GM18951 (cell line): Measurements from ENCODE around the gene RGPD8.
"Not testable (repeated sequence)": the region's sequence is repeated elsewhere in the genome, so short reads cannot be mapped to it uniquely, and the experiment has no call there.

Experiments used
- POLR2A ChIP-seq: IDR thresholded peaks from 4 replicates; pipeline ENCODE4 v1.6.1; 2011; ENCODE audit warnings: mild to moderate bottlenecking; ENCODE audit not compliant: insufficient read length, insufficient read depth; ENCODE audit errors: extremely low read depth
- in situ Hi-C: fragments of 300-500 bp; cut with MboI; formaldehyde crosslinking; loops from one replicate; pipeline ENCODE4 v1.12.0; 2022; ENCODE audit warnings: low sequenced_read_pairs, mixed read lengths, inconsistent platforms; ENCODE audit not compliant: unreplicated experiment

The RGPD8 gene

DNA sequence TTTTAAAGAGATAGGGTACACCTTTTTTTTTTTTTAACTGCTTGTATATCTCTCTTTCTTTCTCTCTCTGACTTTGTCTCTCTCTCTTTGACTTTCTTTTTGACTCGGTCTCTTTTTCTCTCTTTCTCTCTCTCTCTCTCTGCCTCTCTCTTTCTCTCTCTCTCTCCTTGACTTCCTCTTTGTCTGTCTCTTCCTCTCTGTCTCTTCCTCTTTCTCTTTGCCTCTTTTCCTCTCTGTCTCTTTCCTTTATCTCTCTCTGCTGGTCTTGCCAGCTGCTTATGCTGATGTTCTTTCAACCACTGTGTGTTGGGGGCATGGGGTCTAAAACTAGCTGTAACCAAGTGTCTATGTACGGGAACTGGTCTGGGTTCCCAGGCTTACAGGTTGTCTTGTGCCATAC, 81.2 kb downstream of the RGPD8 start:
- in situ Hi-C loops, result not testable (repeated sequence)

DNA sequence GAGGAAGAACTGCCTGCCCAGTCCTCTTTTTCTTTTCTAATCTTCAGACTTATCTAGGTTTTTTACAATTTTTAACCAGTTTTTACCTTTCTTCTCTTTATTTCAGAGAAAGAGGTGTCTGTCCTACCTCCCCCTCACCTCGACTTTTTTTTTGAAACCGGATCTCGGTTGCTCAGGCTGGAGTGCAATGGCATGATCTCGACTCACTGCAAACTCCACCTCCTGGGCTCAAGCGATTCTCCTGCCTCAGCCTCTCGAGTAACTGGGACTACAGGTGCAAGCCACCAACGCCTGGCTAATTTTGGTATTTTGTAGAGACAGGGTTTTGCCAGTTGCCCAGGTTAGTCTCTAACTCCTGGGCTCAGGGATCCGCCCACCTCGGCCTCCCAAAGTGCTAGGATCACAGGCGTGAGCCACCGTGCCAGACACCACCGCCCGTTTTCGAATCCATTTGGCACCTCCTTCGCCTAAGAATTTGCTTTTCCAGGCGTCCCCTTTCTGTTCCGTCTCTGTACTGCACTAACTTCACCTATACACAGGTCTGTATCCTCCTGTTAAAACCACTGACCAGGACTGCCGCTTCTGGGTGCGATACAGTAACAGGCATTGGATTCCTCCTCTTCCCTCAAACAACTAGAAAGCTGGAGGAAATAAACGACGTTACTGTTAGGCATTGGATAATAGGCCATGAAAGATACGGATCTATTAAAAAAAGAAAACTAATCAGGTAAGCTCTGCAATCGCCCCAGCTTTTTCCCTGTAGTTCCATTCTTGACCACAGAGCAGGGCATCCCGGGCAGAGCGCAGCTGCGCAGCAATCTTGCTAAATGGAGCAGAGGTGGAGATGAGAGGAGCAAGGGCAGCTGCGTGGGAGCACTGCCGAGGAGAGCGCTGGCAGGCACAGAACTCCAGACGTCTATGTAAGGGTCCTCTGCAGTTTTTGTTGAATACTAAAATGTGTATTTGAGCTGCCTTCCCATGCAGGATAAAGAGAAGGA, 88.1 kb downstream of the RGPD8 start:
- no peak for TF ChIP-seq POLR2A
- in situ Hi-C loops, result no loop called here

- TF ChIP-seq POLR2A, result no peak
- in situ Hi-C loops, result no loop called here
Observed at GRCh38 chr2:112343827-112344585, 89.4 kb downstream of the RGPD8 start.

DNA sequence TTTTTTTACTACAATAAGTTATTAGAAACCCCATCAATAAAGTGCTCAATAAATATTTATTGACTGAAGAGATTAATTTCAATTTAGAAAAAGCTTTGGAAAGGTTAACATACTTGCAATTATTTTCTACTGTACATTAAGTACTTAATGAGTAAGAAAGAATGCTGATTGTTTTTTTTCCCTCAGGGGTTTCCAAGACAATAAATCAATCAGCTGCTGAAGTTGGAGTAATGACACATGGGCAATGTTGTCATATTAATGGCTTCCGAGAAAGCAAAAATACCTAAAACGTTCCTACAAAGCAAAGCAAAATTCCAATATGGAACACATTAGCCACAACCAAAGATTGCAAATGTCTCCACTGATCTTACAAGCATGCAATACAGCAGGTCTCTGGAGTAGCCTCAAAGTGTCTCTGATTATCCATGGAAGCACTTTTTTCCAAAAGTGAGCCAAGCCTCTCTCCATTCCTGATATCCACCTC, 91.3 kb downstream of the RGPD8 start:
- in situ Hi-C loops, result no loop called here
- no peak for TF ChIP-seq POLR2A

GRCh38 chr2:112340475-112341267, 92.8 kb downstream of the RGPD8 start:
- no peak for TF ChIP-seq POLR2A
- in situ Hi-C loops, result no loop called here

DNA sequence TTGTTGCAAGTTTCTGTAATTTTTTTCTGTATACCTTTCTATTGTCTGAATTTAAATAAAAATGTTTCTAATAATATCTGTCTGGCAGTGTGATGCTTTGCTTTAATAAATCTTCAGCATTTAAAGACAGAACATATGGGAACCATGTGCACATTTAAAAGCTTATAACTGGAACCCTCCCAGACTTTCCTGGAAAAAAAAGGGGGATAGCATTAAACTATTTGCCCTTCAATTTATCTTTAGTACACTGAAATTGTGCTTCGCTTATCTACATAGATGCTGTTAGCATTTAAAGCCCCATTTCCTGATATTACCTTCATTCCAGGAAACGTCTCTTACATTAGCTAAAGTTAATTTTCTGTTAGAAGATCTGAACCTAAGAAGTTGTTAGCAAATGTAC, 93.5 kb downstream of the RGPD8 start:
- in situ Hi-C loops, result loop anchor here (10.0 kb wide), 1 partner anchor 115 kb away; no protein-coding TSS in a partner anchor
- TF ChIP-seq POLR2A, result no peak

DNA sequence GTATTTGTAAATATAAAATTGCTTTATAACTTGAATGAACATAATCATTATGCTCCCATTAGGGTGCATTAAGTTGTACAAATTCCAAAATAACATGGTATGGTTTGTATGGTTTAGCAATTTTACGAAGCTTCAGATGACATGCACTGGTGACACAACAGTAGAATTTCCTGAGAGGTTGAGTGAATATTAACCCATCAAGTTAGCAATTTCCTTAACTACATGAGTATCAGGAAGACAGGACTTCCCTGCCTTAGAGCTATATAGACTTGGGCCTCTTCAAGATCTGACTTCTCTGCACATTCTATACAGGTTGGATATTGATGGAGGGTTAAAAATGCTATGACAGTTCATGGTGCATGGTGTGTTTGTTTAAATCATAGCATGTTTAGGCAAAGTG, 97.8 kb downstream of the RGPD8 start:
- no peak for TF ChIP-seq POLR2A
- in situ Hi-C loops, result loop anchor here (10.0 kb wide), 1 partner anchor 119 kb away; no protein-coding TSS in a partner anchor

DNA sequence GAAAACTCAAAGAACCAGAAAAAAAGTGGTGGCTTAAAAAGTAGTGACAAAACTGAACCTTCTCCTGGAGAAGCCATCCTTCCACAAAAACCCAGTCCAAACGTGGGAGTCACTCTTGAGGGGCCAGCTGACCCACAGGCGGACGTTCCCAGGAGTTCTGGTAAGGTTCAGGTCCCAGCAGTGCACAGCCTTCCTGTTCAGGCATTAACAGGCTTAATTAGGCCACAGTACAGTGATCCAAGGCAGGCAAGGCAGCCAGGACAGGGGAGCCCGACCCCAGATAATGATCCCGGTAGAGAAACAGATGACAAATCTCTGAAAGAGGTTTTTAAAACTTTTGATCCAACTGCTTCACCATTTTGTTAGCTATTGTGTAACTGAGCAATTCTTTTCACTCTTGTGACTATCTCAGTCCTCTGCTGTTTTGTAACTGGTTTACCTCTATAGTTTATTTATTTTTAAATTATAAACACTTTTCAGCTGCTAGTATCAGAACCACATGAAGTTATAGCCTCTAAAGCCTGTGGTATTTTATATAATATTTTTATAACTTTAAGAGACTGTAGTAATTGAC, 101.2 kb downstream of the RGPD8 start:
- TF ChIP-seq POLR2A, result no peak
- in situ Hi-C loops, result loop anchor here (10.0 kb wide), 1 partner anchor 123 kb away; no protein-coding TSS in a partner anchor

GRCh38 chr2:112322919-112323318, 110.5 kb downstream of the RGPD8 start:
- TF ChIP-seq POLR2A, result no peak
- in situ Hi-C loops, result no loop called here

DNA sequence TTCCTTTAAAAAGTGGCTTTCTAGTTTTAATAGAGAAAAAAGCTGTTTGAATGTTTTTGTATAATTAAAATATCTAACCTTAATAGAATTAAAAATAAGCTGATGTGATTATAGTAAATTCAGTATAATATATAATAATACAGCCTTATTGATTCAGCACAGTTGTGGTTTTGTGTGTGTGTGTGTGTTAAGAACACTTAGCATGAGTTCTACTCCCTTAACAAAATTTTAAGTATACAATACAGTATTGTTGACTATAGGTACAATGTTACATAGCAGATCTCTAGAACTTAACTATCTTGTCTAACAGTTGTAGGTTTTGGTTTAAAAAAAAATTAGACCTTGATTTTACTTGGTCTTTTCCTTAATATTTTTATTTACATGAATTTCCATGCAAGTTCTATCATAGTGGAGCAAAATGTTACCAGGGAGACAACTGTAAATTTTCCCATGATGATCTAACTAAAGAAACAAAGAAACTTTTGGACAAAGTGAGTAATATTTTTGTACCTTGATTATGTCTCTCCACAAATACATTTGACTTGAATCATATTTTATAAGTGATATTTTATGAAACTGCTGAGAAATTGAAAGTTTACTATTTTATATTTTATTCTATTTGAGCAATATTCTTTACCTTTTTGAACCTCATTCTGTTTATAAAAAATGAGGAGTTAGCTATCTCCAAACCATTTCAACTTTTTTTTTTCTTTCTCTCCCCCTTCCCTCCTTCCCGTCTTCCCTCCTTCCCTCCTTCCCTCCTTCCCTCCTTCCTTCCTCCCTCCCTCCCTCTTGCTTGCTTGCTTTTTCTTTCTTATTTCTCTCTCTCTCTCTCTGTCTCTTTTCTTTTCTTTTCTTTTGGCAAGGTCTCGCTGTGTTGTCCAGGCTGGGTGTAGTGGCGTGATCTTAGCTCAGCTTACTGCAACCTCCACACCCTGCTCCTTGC, 111.8 kb downstream of the RGPD8 start:
- TF ChIP-seq POLR2A, result no peak
- in situ Hi-C loops, result no loop called here
